Measurements from ENCODE around the gene RAC3.

- no peak for TF ChIP-seq ZNF274 (IDR thresholded peaks at IDR 0.05; ENCODE audit: low read depth, low read length)
- no peak for TF ChIP-seq YY1 (IDR thresholded peaks at IDR 0.05; ENCODE audit: insufficient read depth, insufficient read length)
- no peak for TF ChIP-seq SUZ12 (IDR thresholded peaks at IDR 0.05; ENCODE audit: extremely low read depth, insufficient read depth, insufficient read length)
These were observed 33.7 kb downstream of the RAC3 start for GRCh38 chr17:82065193-82065637.
